GM19438 (cell line): ENCODE measurements around the gene FIZ1.

Experiments
- ATAC-seq: cut with Tn5 transposase; IDR thresholded peaks from one replicate; pipeline ENCODE4 v1.9.1; 2021; ENCODE audit warnings: low read depth; ENCODE audit not compliant: unreplicated experiment

FIZ1 gene

GRCh38 chr19:55544776-55545439 is 54.4 kb downstream of the FIZ1 start:
- no peak for ATAC-seq

GRCh38 chr19:55544014-55544413 is 55.3 kb downstream of the FIZ1 start:
- ATAC-seq: no peak

- no peak for ATAC-seq
These were observed 55.8 kb downstream of the FIZ1 start for GRCh38 chr19:55543567-55543966.

GRCh38 chr19:55542292-55542855 is 56.9 kb downstream of the FIZ1 start:
- no peak for ATAC-seq
